ENCODE results near the gene KAZN.

KAZN gene

GRCh38 chr1:14615549-14616218 is 17.2 kb downstream of the KAZN start:
- DNase-seq = no peak

- DNase-seq = no peak
Measured at GRCh38 chr1:14616632-14617396, 18.3 kb downstream of the KAZN start.

- DNase-seq = no peak
Measured at GRCh38 chr1:14617791-14618190, 19.3 kb downstream of the KAZN start.

- DNase-seq = no peak
Measured at GRCh38 chr1:14620941-14621340, 22.5 kb downstream of the KAZN start.

DNA sequence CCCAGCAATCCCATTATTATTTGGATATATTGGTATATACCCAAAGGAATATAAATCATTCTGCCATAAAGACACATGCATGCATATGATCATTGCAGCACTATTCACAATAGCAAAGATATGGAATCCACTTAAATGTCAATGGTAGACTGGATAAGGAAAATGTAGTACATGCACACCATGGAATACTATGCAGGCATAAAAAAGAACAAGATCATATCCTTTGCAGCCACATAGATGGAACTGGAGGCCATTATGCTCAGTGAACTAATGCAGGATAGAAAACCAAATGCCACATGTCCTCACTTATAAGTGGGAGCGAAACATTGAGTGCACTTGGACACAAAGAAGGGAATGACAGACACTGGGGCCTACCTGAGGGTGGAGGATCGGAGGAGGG is 24.6 kb downstream of the KAZN start:
- DNase-seq = no peak

DNA sequence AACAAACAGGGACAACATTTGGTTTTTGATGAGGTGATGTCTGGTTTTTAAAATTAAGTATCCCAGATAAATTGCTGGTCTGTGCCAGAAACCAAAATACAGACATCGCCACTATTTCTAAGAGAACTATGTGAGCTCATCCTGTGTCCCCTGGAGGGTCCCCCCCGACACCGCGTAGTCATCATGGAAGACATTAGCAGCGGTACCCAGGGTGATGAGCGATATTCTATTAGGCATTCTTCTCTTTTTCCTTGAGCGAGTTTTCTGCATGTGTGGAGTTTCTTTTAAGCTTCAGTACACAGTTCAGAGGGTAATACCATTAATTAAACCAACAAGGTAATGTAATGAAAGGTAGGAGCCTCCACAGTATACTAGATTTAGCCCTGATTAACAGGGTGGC is 26.5 kb downstream of the KAZN start:
- no peak for DNase-seq

DNA sequence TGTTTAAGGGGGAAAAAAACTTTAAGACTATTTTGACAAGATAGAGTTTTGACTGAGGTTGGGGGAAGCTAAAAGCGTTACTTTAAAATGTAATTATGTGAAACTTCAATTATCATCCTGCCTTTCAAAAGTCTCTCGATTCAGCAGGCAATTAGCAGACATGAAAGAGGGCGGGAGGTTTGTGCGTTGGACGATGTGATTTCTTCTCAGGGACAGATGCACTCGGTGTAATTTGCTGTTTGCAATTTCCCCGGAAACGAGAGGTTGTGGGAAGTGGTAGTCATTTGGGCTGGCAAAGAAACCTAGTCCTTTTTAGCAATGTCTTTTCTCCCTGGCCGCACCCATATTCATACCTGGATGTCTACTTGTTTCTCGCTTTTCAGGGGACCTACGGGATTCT is 27.1 kb downstream of the KAZN start:
- DNase-seq = no peak

DNA sequence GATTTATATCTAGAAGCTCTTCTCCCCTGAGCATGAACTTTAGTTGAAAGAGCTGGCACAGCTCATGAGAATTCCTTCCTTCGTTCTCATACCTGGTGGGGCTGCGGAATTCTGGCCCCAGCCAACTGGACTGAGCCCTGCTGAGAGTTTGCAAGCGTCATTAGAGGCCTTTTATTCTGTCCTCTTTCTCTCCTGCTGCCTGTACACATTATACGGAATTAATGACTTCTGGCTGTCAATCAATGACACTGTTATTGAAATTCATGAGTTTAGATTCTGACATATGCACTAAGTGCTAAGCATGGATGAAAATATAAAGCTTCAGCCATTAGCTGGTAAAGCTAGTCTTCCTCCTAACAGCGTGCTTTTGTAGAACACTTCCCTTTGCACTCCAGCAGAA is 27.5 kb downstream of the KAZN start:
- DNase-seq = no peak

- DNase-seq = no peak
Measured at GRCh38 chr1:14626869-14627607, 28.6 kb downstream of the KAZN start.

- no peak for DNase-seq
Measured at GRCh38 chr1:14627608-14628489, 29.4 kb downstream of the KAZN start.

DNA sequence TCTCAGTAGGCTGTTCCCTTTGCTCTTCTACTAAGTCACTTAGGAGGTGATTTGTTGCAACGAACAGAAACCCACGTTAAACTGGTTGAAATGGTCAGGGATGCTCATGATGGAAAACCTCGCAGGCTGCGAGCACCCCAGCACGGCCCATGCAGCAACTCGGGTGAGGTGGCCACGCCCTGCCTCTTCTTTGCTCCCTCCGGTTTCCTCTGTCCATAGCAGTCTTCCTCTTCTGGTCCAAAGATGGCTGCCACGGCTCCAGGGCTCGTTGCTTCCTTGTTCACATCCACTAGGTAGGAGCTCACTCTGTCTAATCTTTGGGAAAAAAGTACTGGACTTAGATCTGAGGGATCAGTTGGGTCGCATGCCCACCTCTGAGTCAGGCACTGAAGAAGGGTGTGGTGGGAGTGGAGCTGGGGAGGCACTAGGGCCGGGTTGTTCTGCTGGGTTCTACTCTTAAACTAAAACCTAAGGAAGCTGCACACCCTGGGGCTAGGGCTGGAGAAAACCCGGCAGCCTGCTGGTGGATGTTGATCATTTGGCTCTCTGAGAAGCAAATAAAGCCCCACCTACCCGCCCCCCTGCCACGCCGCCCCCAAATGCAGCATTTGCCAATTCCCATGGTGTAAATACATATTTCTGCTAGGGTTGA is 31.0 kb downstream of the KAZN start:
- DNase-seq = no peak

DNA sequence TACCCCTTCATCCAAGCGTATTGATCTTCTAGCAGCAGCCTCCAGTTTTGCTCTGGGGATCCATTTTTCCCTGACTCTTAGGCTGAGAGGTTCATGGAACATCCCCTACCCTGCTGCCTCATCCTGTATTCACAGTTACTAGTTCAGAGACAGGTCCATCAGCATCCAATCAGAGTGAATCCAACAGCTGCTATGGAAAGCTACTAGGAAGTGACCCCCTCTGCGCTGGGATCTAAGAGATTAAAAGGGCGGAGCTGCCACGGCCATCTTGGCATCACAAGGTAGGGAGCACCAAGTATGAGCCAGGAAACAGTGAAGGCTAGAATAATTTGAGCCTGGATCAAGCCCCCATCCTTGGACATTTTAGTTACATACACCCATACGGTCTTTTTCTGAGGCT is 32.5 kb downstream of the KAZN start:
- DNase-seq = no peak

- no peak for DNase-seq
Measured at GRCh38 chr1:14631421-14631820, 32.9 kb downstream of the KAZN start.

- DNase-seq = no peak
Measured at GRCh38 chr1:14634486-14634885, 36.0 kb downstream of the KAZN start.

GRCh38 chr1:14635421-14635820 is 36.9 kb downstream of the KAZN start:
- no peak for DNase-seq

DNA sequence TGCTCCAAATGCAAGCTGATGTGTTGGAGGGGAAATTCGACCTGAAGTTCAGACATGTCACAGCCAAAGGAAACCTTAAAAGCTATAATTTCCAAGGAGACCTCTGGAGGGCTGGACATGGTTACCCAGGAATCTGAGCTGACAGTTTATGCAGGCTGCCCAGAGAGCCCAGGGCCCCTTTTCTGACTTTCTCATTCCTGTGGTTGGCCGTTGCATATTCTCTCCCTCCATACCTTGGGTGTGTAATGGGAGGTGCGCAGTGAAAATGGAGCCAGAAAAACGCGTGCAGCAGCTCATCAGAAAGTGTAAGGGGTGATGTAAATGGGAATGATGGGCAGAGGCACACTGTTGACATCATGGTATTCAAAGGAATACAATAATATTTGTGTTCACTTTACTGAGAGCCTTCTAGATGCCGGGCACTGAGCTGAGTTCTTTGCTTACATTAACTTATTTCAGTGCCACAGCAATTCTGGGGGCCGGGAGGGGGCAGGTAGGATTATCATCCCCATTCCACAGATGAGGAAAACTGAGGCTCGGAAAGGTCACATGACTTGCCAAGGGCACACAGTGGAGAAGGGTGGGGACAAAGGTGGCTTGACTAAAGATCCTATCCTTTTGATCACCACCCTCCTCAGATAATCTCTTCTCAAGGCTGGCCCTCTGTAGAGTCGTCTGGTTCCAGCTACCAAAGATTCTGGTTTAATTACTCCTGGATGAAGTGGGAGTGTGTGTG is 38.6 kb downstream of the KAZN start:
- no peak for DNase-seq

GRCh38 chr1:14639291-14640050 is 41.0 kb downstream of the KAZN start:
- DNase-seq = no peak

DNA sequence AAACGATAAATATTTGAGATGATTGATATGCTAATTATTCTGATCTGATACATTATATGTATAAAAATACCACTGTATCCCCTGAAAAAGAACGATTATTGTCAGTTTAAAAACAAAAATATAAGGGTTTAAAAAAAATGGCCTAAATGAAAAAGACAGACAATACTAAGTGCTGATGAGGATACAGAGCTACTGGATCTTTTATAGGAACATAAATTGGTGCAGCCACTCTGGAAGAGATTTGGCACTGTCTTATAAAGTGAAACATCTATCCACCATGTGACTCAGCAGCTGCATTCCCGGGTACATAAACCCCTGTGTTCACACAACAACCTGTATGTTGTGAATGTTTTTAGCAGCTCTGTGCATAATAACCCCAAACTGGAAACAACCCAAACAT is 44.2 kb downstream of the KAZN start:
- DNase-seq = no peak

GRCh38 chr1:14646973-14647372 is 48.5 kb downstream of the KAZN start:
- DNase-seq = no peak

DNA sequence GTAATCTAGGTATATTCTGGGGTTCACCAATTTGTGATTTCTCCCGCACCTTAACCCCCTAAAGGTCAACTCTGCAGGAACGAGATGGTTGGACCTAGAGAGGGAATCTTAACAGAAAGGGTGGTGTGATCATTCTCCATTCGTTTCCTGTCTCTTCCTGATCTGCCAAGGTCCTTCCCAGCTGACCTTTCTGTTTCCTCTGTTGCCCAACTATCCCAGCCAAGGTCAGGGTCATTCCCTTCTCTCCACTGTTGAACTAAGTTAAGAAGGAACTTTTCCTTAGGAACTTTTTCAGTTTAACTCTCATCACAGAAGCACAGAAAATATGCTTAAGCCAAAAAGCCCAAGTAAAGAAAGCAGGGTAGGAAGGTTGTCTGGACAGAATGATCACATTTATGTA is 49.3 kb downstream of the KAZN start:
- no peak for DNase-seq

- no peak for DNase-seq
Measured at GRCh38 chr1:14648391-14648790, 49.9 kb downstream of the KAZN start.

Data from stimulated activated CD4-positive, alpha-beta T cell treated with anti-CD3 and anti-CD28 coated beads, Interleukin-4, amount 100 ng/mL, for 4 hours (primary cell).